ENCODE results near the gene SCGB3A1.

SCGB3A1 gene

GRCh38 chr5:180619563-180619915, 28.2 kb upstream of the SCGB3A1 start:
- Histone ChIP-seq H3K9me3 (ENCODE audit: insufficient read depth, low read depth, low read length) (peaks cover 12% of the 10 kb centered on the region), H2AFZ (ENCODE audit: insufficient read depth, low read length, poor library complexity) (no peak overlapping the region), H2BK5ac (ENCODE audit: low read depth, low read length, poor library complexity) (no peak overlapping the region), H3K4me1 (ENCODE audit: control insufficient read depth in 1 of 2, insufficient read depth in 2 of 2, low read length in 2 of 2) (peaks cover 0 to 3% of the 10 kb centered on the region in 2 experiments), H3K4ac (ENCODE audit: low read depth, low read length) (no peak overlapping the region), H2BK120ac (ENCODE audit: insufficient read depth, low read length, poor library complexity) (no peak overlapping the region), H3K4me3 (ENCODE audit: low read depth, low read length) (no peak overlapping the region), H3K9ac (ENCODE audit: low read length) (no peak overlapping the region), H2BK12ac (ENCODE audit: low read length) (no peak overlapping the region), H3K79me1 (ENCODE audit: low read length) (no peaks in the 10 kb centered on the region), H4K12ac (ENCODE audit: low read depth, low read length) (no peak overlapping the region), H3K23ac (ENCODE audit: low read length) (no peak overlapping the region), H3K14ac (ENCODE audit: low read length) (no peak overlapping the region), H3K27me3 (ENCODE audit: insufficient read depth, low read length) (no peaks in the 10 kb centered on the region), H4K91ac (ENCODE audit: low read depth, low read length) (no peak overlapping the region), H4K8ac (ENCODE audit: low read depth, low read length) (no peak overlapping the region), H3K36me3 (ENCODE audit: control insufficient read depth in 1 of 2, insufficient read depth in 2 of 2, low read length in 2 of 2) (no peaks in the 10 kb centered on the region), H3K79me2 (ENCODE audit: control insufficient read depth, insufficient read depth, low read length, poor library complexity) (no peaks in the 10 kb centered on the region), H3K4me2 (ENCODE audit: low read length) (no peak overlapping the region), H2AK5ac (ENCODE audit: low read length) (no peak overlapping the region), H3K18ac (ENCODE audit: low read length) (no peak overlapping the region), H3K27ac (ENCODE audit: low read depth, low read length) (no peak overlapping the region)
- DNase-seq, result no peak
- WGBS (ENCODE audit: extremely low coverage, insufficient coverage, insufficient read length), result no CpG with 5 or more reads among the region's 22 CpGs

GRCh38 chr5:180618829-180619562, 27.7 kb upstream of the SCGB3A1 start:
- Histone ChIP-seq H2AFZ (ENCODE audit: insufficient read depth, low read length, poor library complexity) (peak overlapping the region; percentile 18), H3K79me1 (ENCODE audit: low read length) (no peaks in the 10 kb centered on the region), H3K4me2 (ENCODE audit: low read length) (peak overlapping the region; percentile 94), H4K12ac (ENCODE audit: low read depth, low read length) (no peak overlapping the region), H2BK12ac (ENCODE audit: low read length) (no peak overlapping the region), H2AK5ac (ENCODE audit: low read length) (no peak overlapping the region), H4K8ac (ENCODE audit: low read depth, low read length) (no peak overlapping the region), H3K9ac (ENCODE audit: low read length) (no peak overlapping the region), H3K18ac (ENCODE audit: low read length) (no peak overlapping the region), H3K27ac (ENCODE audit: low read depth, low read length) (no peak overlapping the region), H3K36me3 (ENCODE audit: control insufficient read depth in 1 of 2, insufficient read depth in 2 of 2, low read length in 2 of 2) (no peaks in the 10 kb centered on the region), H3K27me3 (ENCODE audit: insufficient read depth, low read length) (no peaks in the 10 kb centered on the region), H2BK5ac (ENCODE audit: low read depth, low read length, poor library complexity) (no peak overlapping the region), H3K4ac (ENCODE audit: low read depth, low read length) (no peak overlapping the region), H3K9me3 (ENCODE audit: insufficient read depth, low read depth, low read length) (peaks cover 12% of the 10 kb centered on the region), H3K79me2 (ENCODE audit: control insufficient read depth, insufficient read depth, low read length, poor library complexity) (no peaks in the 10 kb centered on the region), H3K4me1 (ENCODE audit: control insufficient read depth in 1 of 2, insufficient read depth in 2 of 2, low read length in 2 of 2) (peaks cover 0 to 3% of the 10 kb centered on the region in 2 experiments), H3K4me3 (ENCODE audit: low read depth, low read length) (peak overlapping the region; percentile 67), H2BK120ac (ENCODE audit: insufficient read depth, low read length, poor library complexity) (no peak overlapping the region), H3K14ac (ENCODE audit: low read length) (no peak overlapping the region), H3K23ac (ENCODE audit: low read length) (no peak overlapping the region), H4K91ac (ENCODE audit: low read depth, low read length) (no peak overlapping the region)
- peak in 1 of 2 donors; percentile 60 for DNase-seq
- WGBS (ENCODE audit: extremely low coverage, insufficient coverage, insufficient read length), result no CpG with 5 or more reads among the region's 90 CpGs

GRCh38 chr5:180618487-180618828, 27.2 kb upstream of the SCGB3A1 start:
- Histone ChIP-seq H3K4me3 (ENCODE audit: low read depth, low read length) (no peak overlapping the region), H2BK120ac (ENCODE audit: insufficient read depth, low read length, poor library complexity) (no peak overlapping the region), H3K9me3 (ENCODE audit: insufficient read depth, low read depth, low read length) (peaks cover 12% of the 10 kb centered on the region), H2BK5ac (ENCODE audit: low read depth, low read length, poor library complexity) (no peak overlapping the region), H2AFZ (ENCODE audit: insufficient read depth, low read length, poor library complexity) (peak overlapping the region; percentile 18), H3K23ac (ENCODE audit: low read length) (no peak overlapping the region), H3K4me1 (ENCODE audit: control insufficient read depth in 1 of 2, insufficient read depth in 2 of 2, low read length in 2 of 2) (peaks cover 0 to 3% of the 10 kb centered on the region in 2 experiments), H3K14ac (ENCODE audit: low read length) (no peak overlapping the region), H4K91ac (ENCODE audit: low read depth, low read length) (no peak overlapping the region), H3K36me3 (ENCODE audit: control insufficient read depth in 1 of 2, insufficient read depth in 2 of 2, low read length in 2 of 2) (no peaks in the 10 kb centered on the region), H3K27me3 (ENCODE audit: insufficient read depth, low read length) (no peaks in the 10 kb centered on the region), H3K18ac (ENCODE audit: low read length) (no peak overlapping the region), H3K4ac (ENCODE audit: low read depth, low read length) (no peak overlapping the region), H2AK5ac (ENCODE audit: low read length) (no peak overlapping the region), H3K79me2 (ENCODE audit: control insufficient read depth, insufficient read depth, low read length, poor library complexity) (no peaks in the 10 kb centered on the region), H3K79me1 (ENCODE audit: low read length) (no peaks in the 10 kb centered on the region), H3K9ac (ENCODE audit: low read length) (no peak overlapping the region), H4K12ac (ENCODE audit: low read depth, low read length) (no peak overlapping the region), H2BK12ac (ENCODE audit: low read length) (no peak overlapping the region), H3K4me2 (ENCODE audit: low read length) (peak overlapping the region; percentile 94), H4K8ac (ENCODE audit: low read depth, low read length) (no peak overlapping the region), H3K27ac (ENCODE audit: low read depth, low read length) (no peak overlapping the region)
- WGBS (ENCODE audit: extremely low coverage, insufficient coverage, insufficient read length), result no CpG with 5 or more reads among the region's 15 CpGs
- DNase-seq, result no peak

- Histone ChIP-seq H3K4ac (ENCODE audit: low read depth, low read length) (no peak overlapping the region), H3K36me3 (ENCODE audit: control insufficient read depth in 1 of 2, insufficient read depth in 2 of 2, low read length in 2 of 2) (no peaks in the 10 kb centered on the region), H3K9me3 (ENCODE audit: insufficient read depth, low read depth, low read length) (peaks cover 3% of the 10 kb centered on the region), H3K4me2 (ENCODE audit: low read length) (no peak overlapping the region), H3K79me2 (ENCODE audit: control insufficient read depth, insufficient read depth, low read length, poor library complexity) (no peaks in the 10 kb centered on the region), H2AK5ac (ENCODE audit: low read length) (no peak overlapping the region), H2BK12ac (ENCODE audit: low read length) (no peak overlapping the region), H3K14ac (ENCODE audit: low read length) (no peak overlapping the region), H2AFZ (ENCODE audit: insufficient read depth, low read length, poor library complexity) (no peak overlapping the region), H3K23ac (ENCODE audit: low read length) (no peak overlapping the region), H2BK5ac (ENCODE audit: low read depth, low read length, poor library complexity) (no peak overlapping the region), H3K9ac (ENCODE audit: low read length) (no peak overlapping the region), H4K12ac (ENCODE audit: low read depth, low read length) (no peak overlapping the region), H2BK120ac (ENCODE audit: insufficient read depth, low read length, poor library complexity) (no peak overlapping the region), H3K18ac (ENCODE audit: low read length) (no peak overlapping the region), H3K4me1 (ENCODE audit: control insufficient read depth in 1 of 2, insufficient read depth in 2 of 2, low read length in 2 of 2) (peaks cover 0 to 1% of the 10 kb centered on the region in 2 experiments), H3K27me3 (ENCODE audit: insufficient read depth, low read length) (no peaks in the 10 kb centered on the region), H4K8ac (ENCODE audit: low read depth, low read length) (no peak overlapping the region), H3K27ac (ENCODE audit: low read depth, low read length) (no peak overlapping the region), H4K91ac (ENCODE audit: low read depth, low read length) (no peak overlapping the region), H3K4me3 (ENCODE audit: low read depth, low read length) (no peak overlapping the region), H3K79me1 (ENCODE audit: low read length) (no peaks in the 10 kb centered on the region)
- no peak for DNase-seq
- WGBS (ENCODE audit: extremely low coverage, insufficient coverage, insufficient read length), result no CpG with 5 or more reads among the region's 11 CpGs
These were observed 22.5 kb upstream of the SCGB3A1 start for GRCh38 chr5:180613814-180614188.
